ENCODE measurements around the gene C17orf75. TPM values are rescaled to one million over a fixed set of nuclear protein-coding genes. Genes with fewer than 3 reads are reported as not detected.

C17orf75 gene
- total RNA-seq, 1 donor from 2014 or later: 57.4 TPM

DNA sequence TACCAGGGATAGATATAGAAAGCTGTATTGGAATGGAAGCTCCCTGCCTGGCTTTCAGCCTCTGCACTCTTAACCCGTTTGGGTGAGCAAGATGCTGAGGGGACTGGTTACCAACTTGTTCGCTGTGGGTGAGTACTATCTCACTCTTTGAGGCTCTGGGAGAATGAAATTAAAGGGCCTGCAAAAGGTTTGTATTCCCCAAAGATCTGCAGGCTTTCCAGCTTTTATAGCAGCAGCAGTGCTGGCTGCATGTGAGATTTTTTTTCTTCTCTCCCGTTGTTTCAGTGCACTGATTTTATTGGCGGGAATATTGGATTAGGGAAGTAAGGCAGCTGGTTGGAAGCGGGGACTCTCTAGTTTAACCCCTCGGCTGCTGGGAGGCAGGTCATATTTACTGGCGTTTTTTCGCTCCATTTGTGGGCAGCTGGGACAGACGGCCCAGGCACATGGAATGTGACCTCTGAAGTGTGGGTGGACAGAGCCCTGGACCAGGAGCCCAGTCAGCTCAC, 30.9 kb downstream of the C17orf75 start:
- H3K27ac Mint-ChIP-seq: peak overlapping the region; percentile 80
- peaks cover 18% of the 10 kb centered on the region for H3F3A ChIP-seq (ENCODE audit: low read depth)
- peaks cover 32% of the 10 kb centered on the region for H3K4me1 ChIP-seq
- peaks cover 32% of the 10 kb centered on the region for H3K4me1 Mint-ChIP-seq
- peak overlapping the region; percentile 97 for H2AFZ ChIP-seq (replicated peaks)
- no peaks in the 10 kb centered on the region for H3K27me3 ChIP-seq
- TF ChIP-seq EZH2phosphoT487 (IDR thresholded peaks at IDR 0.05): no peak
- TF ChIP-seq, protein P1, sequence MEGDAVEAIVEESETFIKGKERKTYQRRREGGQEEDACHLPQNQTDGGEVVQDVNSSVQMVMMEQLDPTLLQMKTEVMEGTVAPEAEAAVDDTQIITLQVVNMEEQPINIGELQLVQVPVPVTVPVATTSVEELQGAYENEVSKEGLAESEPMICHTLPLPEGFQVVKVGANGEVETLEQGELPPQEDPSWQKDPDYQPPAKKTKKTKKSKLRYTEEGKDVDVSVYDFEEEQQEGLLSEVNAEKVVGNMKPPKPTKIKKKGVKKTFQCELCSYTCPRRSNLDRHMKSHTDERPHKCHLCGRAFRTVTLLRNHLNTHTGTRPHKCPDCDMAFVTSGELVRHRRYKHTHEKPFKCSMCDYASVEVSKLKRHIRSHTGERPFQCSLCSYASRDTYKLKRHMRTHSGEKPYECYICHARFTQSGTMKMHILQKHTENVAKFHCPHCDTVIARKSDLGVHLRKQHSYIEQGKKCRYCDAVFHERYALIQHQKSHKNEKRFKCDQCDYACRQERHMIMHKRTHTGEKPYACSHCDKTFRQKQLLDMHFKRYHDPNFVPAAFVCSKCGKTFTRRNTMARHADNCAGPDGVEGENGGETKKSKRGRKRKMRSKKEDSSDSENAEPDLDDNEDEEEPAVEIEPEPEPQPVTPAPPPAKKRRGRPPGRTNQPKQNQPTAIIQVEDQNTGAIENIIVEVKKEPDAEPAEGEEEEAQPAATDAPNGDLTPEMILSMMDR (IDR thresholded peaks at IDR 0.05): no peak
- no peak for TF ChIP-seq EZH2 (IDR thresholded peaks at IDR 0.05)
- H3K27me3 Mint-ChIP-seq (ENCODE audit: insufficient read depth, low read depth): peaks cover 2% of the 10 kb centered on the region
- no peaks in the 10 kb centered on the region for H4K20me1 ChIP-seq (ENCODE audit: low read depth)
- no peaks in the 10 kb centered on the region for H3K36me3 ChIP-seq
- peak overlapping the region; percentile 29 for H3K4me3 ChIP-seq
- H3K9me3 Mint-ChIP-seq: peaks cover 2% of the 10 kb centered on the region
- H3K27ac ChIP-seq: peak overlapping the region; percentile 3
- H3K9me3 ChIP-seq (ENCODE audit: low read depth): no peaks in the 10 kb centered on the region
- no peaks in the 10 kb centered on the region for H3K36me3 Mint-ChIP-seq
- peak overlapping the region; percentile 75 for H3K4me2 ChIP-seq
- peak; percentile 49 for DNase-seq (ENCODE audit: low spot score)
- no peaks in the 10 kb centered on the region for H3K79me2 ChIP-seq (ENCODE audit: low read depth)
- no peak overlapping the region for H3K9ac ChIP-seq
- H3K4me3 Mint-ChIP-seq: peak overlapping the region; percentile 39

DNA sequence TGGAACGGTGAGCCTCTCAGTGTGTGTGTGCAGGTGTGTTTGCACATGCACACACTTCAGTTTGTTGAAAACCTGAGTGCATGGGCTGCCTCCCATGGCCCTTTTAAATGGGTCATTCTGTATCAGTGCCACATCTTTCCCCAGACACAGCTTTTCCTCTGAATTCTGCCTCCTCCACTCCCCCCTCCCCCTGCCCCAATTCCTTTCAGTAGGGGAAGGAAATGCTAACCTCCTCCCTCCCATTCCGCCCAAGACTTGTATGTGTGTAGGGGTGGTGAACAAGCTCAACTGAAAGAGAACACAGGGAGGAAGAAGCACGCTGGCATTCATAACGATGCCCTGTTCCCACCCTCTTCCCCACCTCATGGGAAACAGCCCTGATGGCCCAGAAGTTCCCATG, 34.3 kb downstream of the C17orf75 start:
- Histone ChIP-seq H3K27ac (no peak overlapping the region), H3K4me1 (peaks cover 46% of the 10 kb centered on the region), H2AFZ (replicated peaks) (no peak overlapping the region), H3K4me3 (no peak overlapping the region), H3K4me2 (no peak overlapping the region), H3K36me3 (no peaks in the 10 kb centered on the region), H3K9ac (no peak overlapping the region), H4K20me1 (ENCODE audit: low read depth) (peaks cover 9% of the 10 kb centered on the region), H3K79me2 (ENCODE audit: low read depth) (no peaks in the 10 kb centered on the region), H3F3A (ENCODE audit: low read depth) (peaks cover 38% of the 10 kb centered on the region), H3K27me3 (no peaks in the 10 kb centered on the region), H3K9me3 (ENCODE audit: low read depth) (no peaks in the 10 kb centered on the region)
- peaks cover 42% of the 10 kb centered on the region for H3K4me1 Mint-ChIP-seq
- H3K27me3 Mint-ChIP-seq (ENCODE audit: insufficient read depth, low read depth): peaks cover 2% of the 10 kb centered on the region
- TF ChIP-seq EZH2 (IDR thresholded peaks at IDR 0.05): no peak
- TF ChIP-seq EZH2phosphoT487 (IDR thresholded peaks at IDR 0.05): no peak
- TF ChIP-seq, protein P1 (IDR thresholded peaks at IDR 0.05): no peak
- peak overlapping the region; percentile 42 for H3K27ac Mint-ChIP-seq
- no peak overlapping the region for H3K4me3 Mint-ChIP-seq
- no peaks in the 10 kb centered on the region for H3K36me3 Mint-ChIP-seq
- H3K9me3 Mint-ChIP-seq: no peaks in the 10 kb centered on the region
- DNase-seq (ENCODE audit: low spot score): no peak

DNA sequence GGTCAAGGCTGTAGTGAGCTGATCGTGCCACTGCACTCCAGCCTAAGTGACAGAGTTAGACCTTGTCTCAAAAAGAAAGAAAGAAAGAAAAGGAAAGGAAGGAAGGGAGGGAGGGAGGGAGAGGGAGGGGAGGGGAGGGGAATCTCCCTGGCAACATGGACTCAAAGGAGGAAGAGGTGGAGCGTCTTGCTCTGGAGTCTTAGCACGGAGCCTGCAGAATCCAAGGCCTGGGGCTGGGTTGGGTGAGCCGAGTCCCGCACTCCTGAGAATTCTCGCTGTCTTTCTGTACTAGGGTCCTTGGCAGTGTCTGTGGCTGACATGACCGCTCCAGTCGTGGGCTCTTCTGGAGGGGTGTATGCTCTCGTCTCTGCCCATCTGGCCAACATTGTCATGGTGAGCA, 36.9 kb downstream of the C17orf75 start:
- Mint-ChIP-seq H3K4me3 (no peak overlapping the region), H3K27me3 (ENCODE audit: insufficient read depth, low read depth) (no peaks in the 10 kb centered on the region), H3K9me3 (no peaks in the 10 kb centered on the region), H3K27ac (peak overlapping the region; percentile 86), H3K4me1 (peaks cover 36% of the 10 kb centered on the region), H3K36me3 (no peaks in the 10 kb centered on the region)
- Histone ChIP-seq H4K20me1 (ENCODE audit: low read depth) (peaks cover 11% of the 10 kb centered on the region), H3K79me2 (ENCODE audit: low read depth) (no peaks in the 10 kb centered on the region), H3K36me3 (no peaks in the 10 kb centered on the region), H3K27ac (no peak overlapping the region), H3K27me3 (no peaks in the 10 kb centered on the region), H3K4me3 (no peak overlapping the region), H3K4me2 (peak overlapping the region; percentile 79), H3K9me3 (ENCODE audit: low read depth) (no peaks in the 10 kb centered on the region), H2AFZ (replicated peaks) (no peak overlapping the region), H3F3A (ENCODE audit: low read depth) (peaks cover 34% of the 10 kb centered on the region), H3K4me1 (peaks cover 43% of the 10 kb centered on the region), H3K9ac (no peak overlapping the region)
- no peak for TF ChIP-seq EZH2phosphoT487 (IDR thresholded peaks at IDR 0.05)
- TF ChIP-seq, protein P1 (IDR thresholded peaks at IDR 0.05): no peak
- no peak for TF ChIP-seq EZH2 (IDR thresholded peaks at IDR 0.05)
- DNase-seq (ENCODE audit: low spot score): no peak

Measured in neural progenitor cell (in vitro differentiated cells).